ENCODE data around the gene POLG. TPM values are rescaled to one million over a fixed set of nuclear protein-coding genes. Genes with fewer than 3 reads are reported as not detected.

Gene POLG
- total and polyA plus RNA-seq, 2 of the 4 experiments (the other 2 are of a cell fraction): 19.9 to 30.6 TPM

DNA sequence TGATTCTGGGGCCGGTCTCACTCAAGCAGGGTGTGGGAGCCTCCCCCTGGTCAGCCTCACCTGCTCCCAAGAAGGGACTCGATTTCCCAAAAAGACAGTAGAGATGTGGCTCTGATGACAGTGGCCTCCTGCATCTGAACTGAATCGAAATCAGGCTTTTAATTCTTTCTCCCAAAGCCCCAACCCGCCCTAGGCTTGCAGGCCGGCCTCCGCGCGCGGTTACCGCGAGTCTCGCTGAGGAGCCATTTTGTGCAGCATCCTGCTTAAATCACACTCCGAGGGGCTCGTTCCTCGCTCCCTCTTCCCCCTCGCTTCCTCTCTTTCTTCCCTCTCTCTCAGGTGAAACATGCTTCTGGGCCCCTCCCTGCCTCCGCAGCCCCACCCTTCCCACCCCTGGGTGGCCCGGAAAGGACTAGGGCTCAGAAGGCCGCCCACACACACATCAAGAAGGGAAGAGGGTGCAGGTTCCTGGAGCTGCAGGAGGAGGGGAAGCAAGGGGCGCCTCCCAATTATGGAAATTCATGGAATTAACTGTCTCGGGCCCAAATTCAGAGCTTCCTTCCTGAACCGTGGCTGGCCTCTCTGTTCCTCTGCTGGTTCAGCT, 30.9 kb upstream of the POLG start:
- H4K91ac ChIP-seq (ENCODE audit: insufficient read depth, low read depth, low read length): no peak overlapping the region
- no peaks in the 10 kb centered on the region for H3K9me1 ChIP-seq (ENCODE audit: insufficient read depth, low read length)
- H3K4me3 ChIP-seq (ENCODE audit: insufficient read depth, low read depth, low read length): no peak overlapping the region
- H2AK9ac ChIP-seq (replicated peaks; ENCODE audit: low read depth, low read length, poor library complexity): no peak overlapping the region
- H2BK20ac ChIP-seq (ENCODE audit: low read depth, low read length): no peak overlapping the region
- H3K23ac ChIP-seq (ENCODE audit: low read depth, low read length): no peak overlapping the region
- no peak overlapping the region for H2AK5ac ChIP-seq (ENCODE audit: low read depth, low read length)
- BruUV-seq (replicated peaks): no TSS peak
- H2BK5ac ChIP-seq (ENCODE audit: low read depth, low read length, poor library complexity, severe bottlenecking): no peak overlapping the region
- TF ChIP-seq FOS (IDR thresholded peaks at IDR 0.05; ENCODE audit: low read depth, low read length) (no peak), CHD1 (IDR thresholded peaks at IDR 0.05; ENCODE audit: low read depth, low read length) (no peak), RFX5 (IDR thresholded peaks at IDR 0.05; ENCODE audit: low read depth, low read length) (no peak), MXI1 (IDR thresholded peaks at IDR 0.05; ENCODE audit: borderline replicate concordance, low read depth, low read length) (no peak)
- no peak overlapping the region for H2BK15ac ChIP-seq (ENCODE audit: low read depth, low read length)
- ChIA-PET POLR2A (ENCODE audit: unreplicated experiment) (no interaction called here), CTCF (interaction anchor here (1.4 kb wide), 1 partner anchor 9 kb away, joined by 3 read pairs; no protein-coding TSS in a partner anchor)
- H3K4ac ChIP-seq (ENCODE audit: low read depth, low read length): no peak overlapping the region
- H3K4me2 ChIP-seq (ENCODE audit: low read depth, low read length): no peak overlapping the region
- H4K5ac ChIP-seq (ENCODE audit: low read depth, low read length): no peak overlapping the region
- H3K27ac ChIP-seq (ENCODE audit: insufficient read depth, low read length): no peak overlapping the region
- in situ Hi-C loops (cut with MboI; ENCODE audit: low sequenced_read_pairs): no loop called here
- no peaks in the 10 kb centered on the region for H3K4me1 ChIP-seq (ENCODE audit: control insufficient read depth, insufficient read depth, low read length)
- peaks cover 2% of the 10 kb centered on the region for H3K9me3 ChIP-seq (ENCODE audit: control insufficient read depth, insufficient read depth, low read length)
- ATAC-seq (ENCODE audit: low read depth) (no peak), DNase-seq (no peak)
- no peak overlapping the region for H2AFZ ChIP-seq (replicated peaks; ENCODE audit: low read length, poor library complexity)
- peaks cover 6% of the 10 kb centered on the region; the same call in 1 of the 2 replicates for H4K20me1 ChIP-seq (ENCODE audit: insufficient read depth, low read length)
- dilution Hi-C loops (cut with HindIII; ENCODE audit: low sequenced_read_pairs, unreplicated experiment): no loop called here
- no peak overlapping the region for H4K8ac ChIP-seq (ENCODE audit: low read depth in 2 of 2, low read length in 2 of 2)
- WGBS, 2 experiments (ENCODE audit: extremely low coverage in 2 of 2, insufficient read length in 1 of 2): 0% methylated on average over 4 of the region's 22 CpGs; no CpG with 5 or more reads in 1 of the 2 experiments
- H3K79me1 ChIP-seq (ENCODE audit: low read depth in 1 of 2, low read length in 2 of 2): no peaks in the 10 kb centered on the region
- no peak overlapping the region for H3K18ac ChIP-seq (ENCODE audit: low read depth, low read length)
- H2BK120ac ChIP-seq (ENCODE audit: low read depth, low read length): no peak overlapping the region
- no peak overlapping the region for H3K56ac ChIP-seq (ENCODE audit: extremely low read depth, insufficient read depth, low read length)
- H3K9ac ChIP-seq (ENCODE audit: low read depth, low read length): no peak overlapping the region
- H3K14ac ChIP-seq (replicated peaks; ENCODE audit: low read depth, low read length): no peak overlapping the region
- intact Hi-C loops (cut with micrococcal nuclease): no loop called here
- H3K27me3 ChIP-seq (ENCODE audit: control insufficient read depth, insufficient read depth, low read length): peaks cover 95% of the 10 kb centered on the region
- no peaks in the 10 kb centered on the region for H3K36me3 ChIP-seq (ENCODE audit: control insufficient read depth, insufficient read depth, low read length)

All from IMR-90 (cell line).